HL-60 (cell line): ENCODE data around the gene TBX2.

Experiments
- POLR2AphosphoS5 ChIP-seq: IDR thresholded peaks from 2 replicates; pipeline ENCODE4 v1.6.1; 2012; ENCODE audit warnings: low read depth
- SPI1 ChIP-seq: IDR thresholded peaks from 2 replicates; pipeline ENCODE4 v1.6.1; 2012; ENCODE audit warnings: low read depth, mild to moderate bottlenecking, borderline replicate concordance
- TF ChIP-seq, protein P1 (sequence below): IDR thresholded peaks from one replicate; pipeline ENCODE4 v1.5.1; 2011; ENCODE audit warnings: low read length, control low read depth, inconsistent platforms; ENCODE audit not compliant: insufficient read depth

- TF ChIP-seq, protein P1, sequence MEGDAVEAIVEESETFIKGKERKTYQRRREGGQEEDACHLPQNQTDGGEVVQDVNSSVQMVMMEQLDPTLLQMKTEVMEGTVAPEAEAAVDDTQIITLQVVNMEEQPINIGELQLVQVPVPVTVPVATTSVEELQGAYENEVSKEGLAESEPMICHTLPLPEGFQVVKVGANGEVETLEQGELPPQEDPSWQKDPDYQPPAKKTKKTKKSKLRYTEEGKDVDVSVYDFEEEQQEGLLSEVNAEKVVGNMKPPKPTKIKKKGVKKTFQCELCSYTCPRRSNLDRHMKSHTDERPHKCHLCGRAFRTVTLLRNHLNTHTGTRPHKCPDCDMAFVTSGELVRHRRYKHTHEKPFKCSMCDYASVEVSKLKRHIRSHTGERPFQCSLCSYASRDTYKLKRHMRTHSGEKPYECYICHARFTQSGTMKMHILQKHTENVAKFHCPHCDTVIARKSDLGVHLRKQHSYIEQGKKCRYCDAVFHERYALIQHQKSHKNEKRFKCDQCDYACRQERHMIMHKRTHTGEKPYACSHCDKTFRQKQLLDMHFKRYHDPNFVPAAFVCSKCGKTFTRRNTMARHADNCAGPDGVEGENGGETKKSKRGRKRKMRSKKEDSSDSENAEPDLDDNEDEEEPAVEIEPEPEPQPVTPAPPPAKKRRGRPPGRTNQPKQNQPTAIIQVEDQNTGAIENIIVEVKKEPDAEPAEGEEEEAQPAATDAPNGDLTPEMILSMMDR, result no peak
- TF ChIP-seq SPI1 (no peak), POLR2AphosphoS5 (no peak)
These were observed 56.5 kb downstream of the TBX2 start for GRCh38 chr17:61456061-61456681.
